Erythroblast (primary cell): Measurements from ENCODE around the gene PGF.
A peak's percentile ranks its signal among the peaks of the same experiment; 100 is the strongest.

Experiments used
- GATA1 ChIP-seq: IDR thresholded peaks from 2 replicates; pipeline ENCODE4 v1.6.1; 2011; ENCODE audit warnings: low read depth, mild to moderate bottlenecking, control low read depth, low read length, moderate library complexity
- POLR2A ChIP-seq: IDR thresholded peaks from 2 replicates; pipeline ENCODE4 v1.6.1; 2011; ENCODE audit warnings: mild to moderate bottlenecking, low read length

- TF ChIP-seq POLR2A (peak; percentile 62), GATA1 (peak; percentile 73)
Measured at GRCh38 chr14:74927225-74927624, 28.2 kb downstream of the PGF start.
